Measurements from ENCODE around the gene ZNF488.
"Not testable (repeated sequence)": the region's sequence is repeated elsewhere in the genome, so short reads cannot be mapped to it uniquely, and the experiment has no call there.

The ZNF488 gene

GRCh38 chr10:47384148-47384921, at the start of gene ZNF488:
ZNF488 (minus strand) TSS chr10:47384293; CDS start chr10:47368829, 15,464 bp downstream.
- DNase-seq (ENCODE audit: low read depth) = peak; percentile 63

DNA sequence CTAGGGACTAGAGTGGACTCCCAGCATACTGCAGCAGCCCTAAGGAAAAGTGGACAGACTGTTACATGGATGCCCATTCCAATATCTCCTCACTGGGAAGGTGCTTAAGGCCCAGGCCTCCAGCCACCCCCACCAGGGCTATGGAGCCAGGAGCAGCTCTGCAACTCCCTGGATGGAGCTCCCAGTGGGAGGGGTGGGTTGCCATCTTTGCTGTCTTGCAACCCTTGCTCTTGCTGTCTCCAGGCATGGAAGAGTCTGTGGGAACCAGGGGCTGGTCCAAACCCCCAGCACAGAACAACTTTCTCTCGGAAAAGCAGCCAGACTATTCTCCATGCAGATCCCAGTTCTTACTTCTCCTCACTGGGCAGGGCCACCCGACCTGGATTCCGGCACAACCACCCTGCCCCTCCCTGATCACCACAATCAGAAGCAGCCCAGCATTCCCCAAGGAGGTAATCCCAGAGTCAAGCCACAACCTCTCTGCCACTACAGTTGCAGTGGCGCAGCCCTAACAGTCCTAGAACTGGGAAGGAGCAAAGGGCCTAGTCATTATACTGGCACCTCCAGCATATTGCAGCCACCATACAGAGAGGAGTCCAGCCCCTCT, 41.8 kb upstream of the ZNF488 start:
- DNase-seq (ENCODE audit: low read depth) = no peak

DNA sequence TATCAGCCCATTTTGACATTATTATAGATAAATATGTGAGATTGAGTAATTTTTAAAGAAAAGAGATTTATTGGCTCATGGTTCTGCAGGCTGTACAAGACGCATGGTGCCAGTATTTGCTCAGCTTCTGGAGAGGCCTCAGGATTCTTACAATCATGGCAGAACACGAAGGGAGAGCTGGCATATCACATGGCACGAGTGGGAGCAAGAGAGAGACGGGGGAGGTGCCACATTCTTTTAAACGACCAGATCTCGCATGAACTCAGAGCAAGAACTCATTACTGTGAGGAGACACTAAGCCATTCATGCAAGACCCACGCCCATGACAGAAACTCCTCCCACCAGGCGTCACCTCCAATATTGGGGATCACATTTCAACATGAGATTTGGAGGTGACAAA, 40.1 kb upstream of the ZNF488 start:
- DNase-seq (ENCODE audit: low read depth) = no peak

DNA sequence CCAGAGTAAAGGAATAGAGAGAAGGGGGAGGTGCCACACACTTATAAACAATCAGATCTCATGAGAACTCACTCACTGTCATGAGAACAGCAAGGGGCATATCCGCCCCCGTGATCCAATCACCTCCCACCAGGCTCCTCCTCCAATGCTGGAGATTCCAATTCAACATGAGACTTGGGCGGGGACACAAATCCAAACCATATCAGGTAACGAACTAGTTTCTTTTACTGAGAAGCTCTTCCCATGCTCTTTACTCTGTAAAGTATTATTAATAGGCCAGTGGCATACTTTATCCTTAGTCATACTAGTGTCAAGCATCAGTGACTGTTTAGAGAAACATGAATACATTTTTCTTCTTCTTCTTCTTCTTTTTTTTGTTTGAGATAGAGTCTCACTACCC, 39.4 kb upstream of the ZNF488 start:
- DNase-seq (ENCODE audit: low read depth) = no peak

GRCh38 chr10:47421057-47421952, 37.2 kb upstream of the ZNF488 start:
- no peak for DNase-seq (ENCODE audit: low read depth)

DNA sequence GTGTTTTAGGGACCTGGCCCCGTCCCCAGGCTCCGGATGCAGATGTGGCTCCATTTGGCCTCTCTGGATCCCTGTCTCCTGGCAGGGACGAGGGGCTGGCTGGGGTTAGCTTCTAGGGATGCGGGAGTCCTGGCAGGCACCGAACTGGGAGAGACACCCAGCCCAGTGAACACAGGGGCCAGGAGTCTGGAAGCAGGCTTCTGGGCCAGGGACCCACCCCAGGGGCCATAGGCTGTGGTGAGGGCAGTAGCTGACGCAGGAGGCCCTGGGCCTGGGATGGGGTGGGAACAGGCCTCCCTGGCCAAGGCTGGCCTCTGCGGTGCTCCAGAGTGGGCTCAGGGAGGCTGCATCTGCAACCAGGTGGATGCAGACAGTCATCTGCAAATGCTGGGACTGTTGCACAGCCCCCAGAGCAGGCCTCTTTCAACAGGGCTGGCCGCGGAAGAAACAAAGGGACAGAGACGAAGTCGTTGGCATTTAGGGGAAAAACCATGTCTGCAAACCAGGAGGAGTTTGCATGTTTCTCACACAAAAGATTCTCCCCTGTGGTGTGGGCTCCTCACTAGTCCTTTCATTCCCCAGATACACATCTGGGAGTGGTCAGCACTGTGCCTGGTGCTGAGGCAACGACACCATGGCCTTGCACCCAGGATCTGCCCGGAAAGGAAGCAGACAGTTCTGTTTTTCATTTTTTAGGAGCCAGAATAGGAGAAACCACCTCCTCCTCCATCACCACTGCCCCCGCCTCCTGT, 36.4 kb upstream of the ZNF488 start:
- DNase-seq (ENCODE audit: low read depth) = no peak

DNA sequence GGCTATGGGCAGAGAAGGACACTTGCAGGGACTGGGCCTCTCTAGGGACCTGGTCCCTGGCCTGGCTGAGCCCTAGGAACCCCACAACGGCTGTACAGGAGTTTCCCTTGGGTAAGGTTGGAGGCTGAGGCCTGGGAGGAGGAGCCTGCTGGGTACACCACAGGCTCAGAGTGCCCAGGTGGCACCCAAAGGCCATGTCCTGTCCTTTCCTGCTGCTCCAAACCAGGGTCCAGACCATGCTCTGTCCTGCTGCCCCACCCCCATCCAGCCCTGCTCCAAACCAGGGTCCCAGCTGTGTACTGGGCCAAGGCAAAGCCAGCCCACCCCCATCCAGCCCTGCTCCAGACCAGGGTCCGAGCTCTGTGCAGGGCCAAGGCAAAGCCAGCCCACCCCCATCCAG, 35.3 kb upstream of the ZNF488 start:
- no peak for DNase-seq (ENCODE audit: low read depth)

GRCh38 chr10:47418966-47419365, 34.9 kb upstream of the ZNF488 start:
- no peak for DNase-seq (ENCODE audit: low read depth)

GRCh38 chr10:47418321-47418720, 34.2 kb upstream of the ZNF488 start:
- DNase-seq (ENCODE audit: low read depth) = no peak

DNA sequence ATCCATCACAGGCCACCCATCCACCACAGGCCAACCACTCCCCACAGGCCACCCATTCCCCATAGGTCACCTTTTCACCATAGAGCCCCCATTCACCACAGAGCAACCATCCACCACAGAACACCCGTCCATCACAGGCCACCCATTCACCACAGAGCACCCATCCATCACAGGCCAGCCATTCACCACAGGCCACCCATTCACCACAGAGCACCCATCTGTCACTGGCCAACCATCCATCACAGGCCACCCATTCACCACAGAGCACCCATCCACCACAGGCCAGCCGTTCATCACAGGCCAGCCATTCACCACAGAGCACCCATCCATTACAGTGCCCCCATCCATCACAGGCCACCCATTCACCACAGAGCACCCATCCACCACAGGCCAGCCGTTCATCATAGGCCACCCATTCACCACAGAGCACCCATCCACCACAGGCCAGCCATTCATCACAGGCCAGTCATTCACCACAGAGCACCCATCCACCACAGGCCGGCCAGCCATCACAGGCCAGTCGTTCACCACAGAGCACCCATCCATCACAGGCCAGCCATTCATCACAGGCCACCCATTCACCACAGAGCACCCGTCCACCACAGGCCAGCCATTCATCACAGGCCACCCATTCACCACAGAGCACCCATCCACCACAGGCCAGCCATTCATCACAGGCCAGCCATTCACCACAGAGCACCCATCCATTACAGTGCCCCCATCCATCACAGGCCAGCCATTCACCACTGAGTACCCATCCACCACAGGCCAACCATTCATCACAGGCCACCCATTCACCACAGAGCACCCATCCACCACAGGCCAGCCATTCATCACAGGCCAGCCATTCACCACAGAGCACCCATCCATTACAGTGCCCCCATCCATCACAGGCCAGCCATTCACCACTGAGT, 32.5 kb upstream of the ZNF488 start:
- not testable (repeated sequence) for DNase-seq (ENCODE audit: low read depth)

- no peak for DNase-seq (ENCODE audit: low read depth)
Measured at GRCh38 chr10:47415520-47416304, 31.6 kb upstream of the ZNF488 start.

GRCh38 chr10:47414752-47415519, 30.8 kb upstream of the ZNF488 start:
- no peak for DNase-seq (ENCODE audit: low read depth)

- no peak for DNase-seq (ENCODE audit: low read depth)
Measured at GRCh38 chr10:47414227-47414592, 30.1 kb upstream of the ZNF488 start.

- DNase-seq (ENCODE audit: low read depth) = no peak
Measured at GRCh38 chr10:47413531-47414226, 29.6 kb upstream of the ZNF488 start.

GRCh38 chr10:47412869-47413268, 28.8 kb upstream of the ZNF488 start:
- DNase-seq (ENCODE audit: low read depth) = no peak

DNA sequence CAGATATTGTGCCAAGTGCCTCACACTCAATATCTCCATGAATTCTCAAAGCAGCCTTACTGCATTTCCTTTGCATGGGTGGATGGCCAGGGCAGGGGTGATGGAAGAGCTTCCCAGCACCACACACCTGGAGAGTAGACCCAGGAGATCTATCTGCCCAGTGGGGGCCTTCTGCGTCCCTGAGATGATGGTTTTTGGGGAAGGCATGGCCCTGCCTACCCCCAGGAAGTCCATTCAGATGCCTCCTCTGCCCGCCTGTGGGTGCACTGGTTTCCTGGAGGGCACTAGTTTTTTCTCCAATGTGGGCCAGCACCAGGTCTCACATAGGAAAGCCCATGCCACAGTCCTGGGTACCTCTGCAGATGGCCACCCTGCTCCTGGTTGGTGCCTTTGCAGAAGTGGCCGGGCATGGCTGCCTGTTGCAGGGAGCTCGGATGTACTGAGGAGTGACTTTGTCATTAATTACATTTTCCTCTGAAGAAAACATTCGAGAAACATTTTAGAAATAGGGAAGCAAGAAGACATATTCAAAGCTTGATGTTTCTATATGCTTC, 28.2 kb upstream of the ZNF488 start:
- DNase-seq (ENCODE audit: low read depth) = no peak

DNA sequence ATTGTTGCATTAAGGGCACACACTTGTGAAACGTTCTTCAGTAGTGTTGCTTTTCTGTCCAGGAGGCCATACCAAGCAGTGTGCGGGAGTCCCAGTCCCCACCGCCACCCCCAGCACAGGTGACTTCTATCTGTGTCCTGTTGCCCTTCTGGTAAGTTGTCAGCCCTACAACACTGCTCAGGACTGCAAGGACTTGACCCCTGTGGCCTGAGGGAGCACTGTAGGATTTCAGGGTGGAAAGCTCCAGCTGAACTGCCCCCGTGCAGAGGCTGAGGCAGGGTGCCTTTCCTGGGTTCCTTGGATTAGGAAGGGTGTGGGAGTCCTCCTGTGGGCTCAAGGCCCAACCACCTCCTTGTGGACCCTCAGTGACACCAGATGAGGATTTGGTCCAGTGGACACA, 26.8 kb upstream of the ZNF488 start:
- no peak for DNase-seq (ENCODE audit: low read depth)

- DNase-seq (ENCODE audit: low read depth) = no peak
Measured at GRCh38 chr10:47410271-47410670, 26.2 kb upstream of the ZNF488 start.

- DNase-seq (ENCODE audit: low read depth) = no peak
Measured at GRCh38 chr10:47409866-47410256, 25.8 kb upstream of the ZNF488 start.

Data from stimulated activated CD8-positive, alpha-beta memory T cell treated with anti-CD3 and anti-CD28 coated beads, Interleukin-4, amount 100 ng/mL, for 24 hours (primary cell).